ENCODE measurements around the gene FOLR3.
"Not testable (repeated sequence)": the region's sequence is repeated elsewhere in the genome, so short reads cannot be mapped to it uniquely, and the experiment has no call there.

GRCh38 chr11:72180892-72181552, 45.5 kb downstream of the FOLR3 start:
- not testable (repeated sequence) for TF ChIP-seq CTCF, POLR2AphosphoS5, POLR2A (IDR thresholded peaks at IDR 0.05)
